HCT116 (cell line): Measurements from ENCODE around the gene MYBPH. TPM values are rescaled to one million over a fixed set of nuclear protein-coding genes. Genes with fewer than 3 reads are reported as not detected.

Experiments
- ATAC-seq: fragments of 200-7000 bp; cut with Tn5 transposase; 2 replicates; pipeline ENCODE4 v1.9.1; 2020; ENCODE audit warnings: mild to moderate bottlenecking, moderate library complexity
- BruUV-seq: library from RNA; stranded (reverse); fragments of 400-500 nt; replicated peaks from 2 replicates; lab custom pipeline; 2021; lab: Mats Ljungman, UMichigan
- CTCF ChIA-PET: fragments of 300-600 bp; sonication (Branson Sonifier 250); formaldehyde crosslinking; loops from one replicate; lab custom pipeline; 2021; ENCODE audit warnings: antibody characterized with exemption; lab: Charles Lee
- POLR2A ChIA-PET: fragments of 300-600, 350-600 bp; sonication (Branson Sonifier 250); formaldehyde crosslinking; loops from one replicate; lab custom pipeline; 2021; ENCODE audit warnings: antibody characterized with exemption; lab: Charles Lee
- RAD21 ChIA-PET, 2 experiments: fragments of 300-600 bp; sonication (Branson Sonifier 250); formaldehyde crosslinking; loops; one replicate each; lab custom pipeline; 2023; ENCODE audit warnings: low total read pairs in 2 of 2; ENCODE audit not compliant: uncharacterized antibody in 2 of 2, unreplicated experiment in 2 of 2, low non-redundant PET in 1 of 2; lab: Charles Lee
- DNase-seq: peaks from one replicate; pipeline ENCODE4 v3.0.0-alpha.2; 2010; ENCODE audit warnings: low read depth, low spot score
- H2AFZ ChIP-seq: fragments of 200-600 bp; shearing (Covaris generic), sonication (generic); 2 replicates; pipeline ENCODE4 v1.6.1; 2017; ENCODE audit warnings: low read depth, mixed run types, mixed read lengths, antibody characterized with exemption, low read length; ENCODE audit not compliant: poor library complexity, severe bottlenecking
- H3K27ac ChIP-seq: 2 replicates; pipeline ENCODE4 v1.5.1; 2012; ENCODE audit warnings: low read depth, low read length
- H3K27me3 ChIP-seq: fragments of 200-600 bp; sonication (generic); 2 replicates; pipeline ENCODE4 v1.6.1; 2016; ENCODE audit warnings: mixed run types, low read length, mixed read lengths; ENCODE audit not compliant: insufficient read depth
- H3K36me3 ChIP-seq, 2 experiments: fragments of 200-500 bp in 1 of 2; fragments of 200-600 bp in 1 of 2; sonication (Bioruptor generic) in 1 of 2; sonication (generic) in 1 of 2; 2 replicates each; pipeline versions ENCODE4 v1.5.1 to v1.6.1; 2014 to 2016; ENCODE audit warnings: low read length in 2 of 2, inconsistent platforms in 1 of 2, mixed read lengths in 1 of 2, mixed run types in 1 of 2; ENCODE audit not compliant: insufficient read depth in 2 of 2, control insufficient read depth in 1 of 2
- H3K4me1 ChIP-seq, 2 experiments: fragments of 200-600 bp in 1 of 2; sonication (generic) in 1 of 2; 2 replicates each; pipeline versions ENCODE4 v1.5.1 to v1.6.1; 2012 to 2017; ENCODE audit warnings: low read length in 2 of 2, inconsistent platforms in 1 of 2, mild to moderate bottlenecking in 1 of 2, mixed read lengths in 1 of 2, mixed run types in 1 of 2, moderate library complexity in 1 of 2; ENCODE audit not compliant: insufficient read depth in 2 of 2, control insufficient read depth in 1 of 2
- H3K4me2 ChIP-seq: fragments of 200-600 bp; sonication (generic); 2 replicates; pipeline ENCODE4 v1.6.1; 2017; ENCODE audit warnings: mixed run types, low read length, mixed read lengths
- H3K4me3 ChIP-seq, 2 experiments: fragments of 200-600 bp in 1 of 2; sonication (generic) in 1 of 2; replicated peaks in 1 of 2; 2 replicates each; pipeline ENCODE4 v1.5.1; 2011 to 2016; ENCODE audit warnings: low read length in 2 of 2, control low read depth in 1 of 2, low read depth in 1 of 2, mild to moderate bottlenecking in 1 of 2, mixed read lengths in 1 of 2, mixed run types in 1 of 2
- H3K79me2 ChIP-seq: fragments of 200-600 bp; sonication (generic); 2 replicates; pipeline ENCODE4 v1.6.1; 2017; ENCODE audit warnings: mild to moderate bottlenecking, mixed run types, low read length, moderate library complexity, mixed read lengths; ENCODE audit not compliant: insufficient read depth
- H3K9ac ChIP-seq: fragments of 200-600 bp; sonication (generic); 2 replicates; pipeline ENCODE4 v1.6.1; 2016; ENCODE audit warnings: low read length, mixed read lengths
- H3K9me2 ChIP-seq: fragments of 200-600 bp; sonication (generic), shearing (Covaris generic); 2 replicates; pipeline ENCODE4 v1.6.1; 2017; ENCODE audit warnings: mixed run types, mild to moderate bottlenecking, moderate library complexity; ENCODE audit not compliant: insufficient read depth
- H3K9me3 ChIP-seq, 2 experiments: fragments of 200-500 bp in 1 of 2; fragments of 200-600 bp in 1 of 2; sonication (Bioruptor generic) in 1 of 2; sonication (generic) in 1 of 2; 2 replicates each; pipeline ENCODE4 v1.6.1; 2014 to 2017; ENCODE audit warnings: low read length in 2 of 2, mixed read lengths in 2 of 2, inconsistent platforms in 1 of 2, low read depth in 1 of 2, mild to moderate bottlenecking in 1 of 2, mixed run types in 1 of 2, moderate library complexity in 1 of 2; ENCODE audit not compliant: control insufficient read depth in 1 of 2, insufficient read depth in 1 of 2
- H4K20me1 ChIP-seq: fragments of 200-600 bp; sonication (generic), shearing (Covaris generic); 2 replicates; pipeline ENCODE4 v1.6.1; 2017; ENCODE audit warnings: mixed run types, mild to moderate bottlenecking, moderate library complexity; ENCODE audit not compliant: insufficient read depth
- ATF3 ChIP-seq: IDR thresholded peaks from 2 replicates; pipeline ENCODE4 v1.6.1; 2012
- EGR1 ChIP-seq: IDR thresholded peaks from 2 replicates; pipeline ENCODE4 v1.6.1; 2012; ENCODE audit warnings: low read depth
- ELF1 ChIP-seq: IDR thresholded peaks from 2 replicates; pipeline ENCODE4 v1.6.1; 2012; ENCODE audit warnings: low read depth, borderline replicate concordance
- EZH2 ChIP-seq: fragments of 200-600 bp; sonication (generic); IDR thresholded peaks from 2 replicates; pipeline ENCODE4 v1.6.1; 2017; ENCODE audit warnings: antibody characterized with exemption, mixed run types
- EZH2phosphoT487 ChIP-seq: fragments of 200-600 bp; IDR thresholded peaks from 2 replicates; pipeline ENCODE4 v1.6.1; 2018; ENCODE audit warnings: antibody characterized with exemption, borderline replicate concordance
- JUND ChIP-seq: IDR thresholded peaks from 2 replicates; pipeline ENCODE4 v1.6.1; 2012
- POLR2A ChIP-seq: IDR thresholded peaks from 2 replicates; pipeline ENCODE4 v1.7.0; 2011; ENCODE audit warnings: borderline replicate concordance; ENCODE audit not compliant: insufficient read depth, insufficient read length; ENCODE audit errors: extremely low read depth
- POLR2AphosphoS5 ChIP-seq: IDR thresholded peaks from 2 replicates; pipeline ENCODE4 v1.6.1; 2011; ENCODE audit warnings: mild to moderate bottlenecking, low read depth, low read length, moderate library complexity
- SIN3A ChIP-seq: IDR thresholded peaks from 2 replicates; pipeline ENCODE4 v1.6.1; 2012; ENCODE audit warnings: low read depth
- SRF ChIP-seq: IDR thresholded peaks from 2 replicates; pipeline ENCODE4 v1.6.1; 2012; ENCODE audit warnings: low read depth
- YY1 ChIP-seq: IDR thresholded peaks from 2 replicates; pipeline ENCODE4 v1.6.1; 2011; ENCODE audit warnings: low read length, low read depth, moderate library complexity, mild to moderate bottlenecking; ENCODE audit not compliant: insufficient replicate concordance; ENCODE audit errors: extremely low read depth
- ZBTB33 ChIP-seq: IDR thresholded peaks from 2 replicates; pipeline ENCODE4 v1.6.1; 2011; ENCODE audit warnings: mild to moderate bottlenecking, low read length, moderate library complexity; ENCODE audit not compliant: insufficient replicate concordance; ENCODE audit errors: extremely low read depth
- intact Hi-C: fragments of 100-400 bp; cut with micrococcal nuclease; formaldehyde crosslinking; loops from 2 replicates; pipeline ENCODE4 v1.10.0; 2022
- total RNA-seq: library from RNA; stranded (reverse); gene quantifications from one replicate; pipeline ENCODE4 v1.2.1, GENCODE V29; 2021; ENCODE audit not compliant: unreplicated experiment

Gene MYBPH
- total RNA-seq, 1 experiment from 2014 or later, result 0.22 TPM

- CTCF ChIA-PET, result interaction anchor here (0.8 to 3.0 kb wide), 2 partner anchors 11 to 14 kb away, joined by 3 to 17 read pairs; no protein-coding TSS in a partner anchor
- H3K79me2 ChIP-seq, result no peaks in the 10 kb centered on the region
- H3K27ac ChIP-seq, result no peak overlapping the region
- no peak overlapping the region for H3K4me2 ChIP-seq
- H3K9ac ChIP-seq, result no peak overlapping the region
- no peak for DNase-seq
- H4K20me1 ChIP-seq, result no peaks in the 10 kb centered on the region
- H2AFZ ChIP-seq, result no peak overlapping the region
- no peak for TF ChIP-seq ATF3
- no peak for TF ChIP-seq EZH2
- no peak for TF ChIP-seq POLR2A
- no peak for TF ChIP-seq POLR2AphosphoS5
- no peak for TF ChIP-seq ELF1
- TF ChIP-seq, all 23 proteins: peak for 0
- H3K36me3 ChIP-seq, result no peaks in the 10 kb centered on the region
- BruUV-seq, result no TSS peak
- peaks cover 5 to 20% of the 10 kb centered on the region in 2 experiments; a peak in 3 of 4 replicates for H3K4me1 ChIP-seq
- H3K9me3 ChIP-seq, result no peaks in the 10 kb centered on the region
- no peak for ATAC-seq
- intact Hi-C loops, result no loop called here
- POLR2A ChIA-PET, result no interaction called here
- no peaks in the 10 kb centered on the region for H3K27me3 ChIP-seq
- no peak overlapping the region for H3K4me3 ChIP-seq
- no peaks in the 10 kb centered on the region for H3K9me2 ChIP-seq
- RAD21 ChIA-PET, result no interaction called here
These were observed 13.2 kb downstream of the MYBPH start for GRCh38 chr1:203162403-203162802.

GRCh38 chr1:203161703-203162102 lies 13.9 kb downstream of the MYBPH start:
- no peak overlapping the region for H3K4me2 ChIP-seq
- no peaks in the 10 kb centered on the region for H3K36me3 ChIP-seq
- BruUV-seq, result no TSS peak
- intact Hi-C loops, result no loop called here
- ATAC-seq (no peak), DNase-seq (no peak)
- no peak overlapping the region for H2AFZ ChIP-seq
- ChIA-PET RAD21 (no interaction called here), CTCF (interaction anchor here (3.0 kb wide), 1 partner anchor 11 kb away, joined by 17 read pairs; no protein-coding TSS in a partner anchor), POLR2A (no interaction called here)
- no peaks in the 10 kb centered on the region for H3K27me3 ChIP-seq
- no peak overlapping the region for H3K27ac ChIP-seq
- no peaks in the 10 kb centered on the region for H3K9me2 ChIP-seq
- TF ChIP-seq POLR2AphosphoS5 (no peak), YY1 (no peak), EGR1 (no peak), SRF (no peak), ZBTB33 (no peak), SIN3A (no peak), ATF3 (no peak), JUND (no peak), POLR2A (no peak), EZH2phosphoT487 (no peak), EZH2 (no peak)
- H3K4me3 ChIP-seq, result no peak overlapping the region
- H3K79me2 ChIP-seq, result no peaks in the 10 kb centered on the region
- peaks cover 3 to 13% of the 10 kb centered on the region in 2 experiments; a peak in 3 of 4 replicates for H3K4me1 ChIP-seq
- H3K9ac ChIP-seq, result no peak overlapping the region
- no peaks in the 10 kb centered on the region for H3K9me3 ChIP-seq
- no peaks in the 10 kb centered on the region for H4K20me1 ChIP-seq
